IMR-90 (cell line): ENCODE data around the gene NPRL2. TPM values are rescaled to one million over a fixed set of nuclear protein-coding genes. Genes with fewer than 3 reads are reported as not detected.

Experiments
- ELK1 ChIP-seq: fragments of 150-350 bp; IDR thresholded peaks from 2 replicates; pipeline ENCODE4 v1.6.1; 2016; ENCODE audit warnings: low read depth, mild to moderate bottlenecking, low read length, moderate library complexity, borderline replicate concordance
- SMC3 ChIP-seq: fragments of 150-350 bp; IDR thresholded peaks from 2 replicates; pipeline ENCODE4 v1.6.1; 2016; ENCODE audit warnings: low read depth, mild to moderate bottlenecking, antibody characterized with exemption, low read length, moderate library complexity
- polyA plus RNA-seq, 3 experiments: library from polyadenylated mRNA; depleted of rRNA; stranded (reverse); fragments of >200 nt; gene quantifications; 2 replicates each; pipeline ENCODE4 v1.2.3, GENCODE V29; 2012; ENCODE audit warnings: low replicate concordance in 1 of 3
- total RNA-seq: library from RNA; depleted of rRNA; stranded (reverse); fragments of >200 nt; gene quantifications from 2 replicates; pipeline ENCODE4 v1.2.3, GENCODE V29; 2012

NPRL2 gene
- total and polyA plus RNA-seq, 2 of the 4 experiments (the other 2 are of a cell fraction), result 38.3 to 38.7 TPM

- TF ChIP-seq ELK1 (no peak), SMC3 (no peak)
Measured at GRCh38 chr3:50298836-50299637, 51.5 kb downstream of the NPRL2 start, which contains the start of the genes HYAL3 and NAA80 (continued).
